ENCODE results near the gene DOK7.

Gene DOK7

GRCh38 chr4:3521621-3522325 is 58.7 kb downstream of the DOK7 start:
- TF ChIP-seq SPI1 (IDR thresholded peaks at IDR 0.05; ENCODE audit: low read depth, low read length) (no peak), PAX5 (IDR thresholded peaks at IDR 0.05; ENCODE audit: insufficient read depth, low read length, severe bottlenecking) (no peak), POLR2A (IDR thresholded peaks at IDR 0.05; ENCODE audit: low read depth, low read length) (no peak), POLR2AphosphoS5 (IDR thresholded peaks at IDR 0.05; ENCODE audit: low read depth, low read length) (no peak), POU2F2 (IDR thresholded peaks at IDR 0.05; ENCODE audit: low read depth, low read length) (no peak), TAF1 (IDR thresholded peaks at IDR 0.05; ENCODE audit: low read depth, low read length) (no peak)
- no peak for FAIRE-seq

DNA sequence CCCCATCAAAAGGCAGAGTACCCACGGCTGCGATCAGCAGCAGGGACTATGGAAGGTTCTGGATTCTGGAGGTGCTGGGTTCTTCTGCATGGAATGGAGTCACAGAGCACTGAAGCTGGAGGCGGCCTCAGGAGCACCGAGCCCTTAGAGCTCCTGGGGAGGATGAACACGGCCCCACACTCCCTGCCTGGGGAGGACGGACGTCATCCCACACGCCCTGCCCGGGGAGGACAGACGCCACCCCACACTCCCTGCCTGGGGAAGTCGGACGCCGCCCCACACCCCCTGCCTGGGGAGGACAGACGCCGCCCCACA is 59.2 kb downstream of the DOK7 start:
- DNase-seq (ENCODE audit: insufficient read length, low spot score) = no peak
- no peak for FAIRE-seq
- no peak for TF ChIP-seq POU2F2 (IDR thresholded peaks at IDR 0.05; ENCODE audit: low read depth, low read length)

More at GRCh38 chr4:3521621-3522325, 58.7 kb downstream of the DOK7 start:
- no peak for DNase-seq (ENCODE audit: insufficient read length, low spot score)

DNA sequence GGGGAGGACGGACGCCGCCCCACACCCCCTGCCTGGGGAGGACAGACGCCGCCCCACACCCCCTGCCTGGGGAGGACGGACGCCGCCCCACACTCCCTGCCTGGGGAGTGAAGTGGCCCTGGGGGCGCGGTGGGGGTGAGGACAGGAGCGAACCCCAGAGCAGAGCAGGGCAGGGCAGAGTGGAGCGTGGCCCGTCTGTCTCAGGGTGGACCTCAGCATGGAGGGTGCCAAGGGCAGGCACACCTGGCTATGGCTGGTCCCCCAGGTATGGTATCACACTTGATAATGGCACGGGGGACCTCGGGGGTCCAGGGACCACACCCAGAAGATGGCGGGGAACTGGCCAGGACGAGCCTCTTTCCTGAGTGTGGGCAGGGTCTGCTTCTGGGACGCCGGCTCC is 59.5 kb downstream of the DOK7 start:
- TF ChIP-seq POU2F2 (IDR thresholded peaks at IDR 0.05; ENCODE audit: low read depth, low read length) = no peak
- no peak for TF ChIP-seq PAX5 (IDR thresholded peaks at IDR 0.05; ENCODE audit: insufficient read depth, low read length, severe bottlenecking)
- TF ChIP-seq POLR2A (IDR thresholded peaks at IDR 0.05; ENCODE audit: low read depth, low read length) = no peak
- no peak for TF ChIP-seq POLR2AphosphoS5 (IDR thresholded peaks at IDR 0.05; ENCODE audit: low read depth, low read length)
- TF ChIP-seq SPI1 (IDR thresholded peaks at IDR 0.05; ENCODE audit: low read depth, low read length) = no peak
- no peak for TF ChIP-seq TAF1 (IDR thresholded peaks at IDR 0.05; ENCODE audit: low read depth, low read length)
- DNase-seq (ENCODE audit: insufficient read length, low spot score) (no peak), FAIRE-seq (no peak)

GRCh38 chr4:3523146-3523627 is 60.1 kb downstream of the DOK7 start:
- TF ChIP-seq SPI1 (IDR thresholded peaks at IDR 0.05; ENCODE audit: low read depth, low read length) = no peak
- TF ChIP-seq POU2F2 (IDR thresholded peaks at IDR 0.05; ENCODE audit: low read depth, low read length) = no peak
- no peak for TF ChIP-seq TAF1 (IDR thresholded peaks at IDR 0.05; ENCODE audit: low read depth, low read length)
- no peak for TF ChIP-seq PAX5 (IDR thresholded peaks at IDR 0.05; ENCODE audit: insufficient read depth, low read length, severe bottlenecking)
- no peak for TF ChIP-seq POLR2A (IDR thresholded peaks at IDR 0.05; ENCODE audit: low read depth, low read length)
- TF ChIP-seq POLR2AphosphoS5 (IDR thresholded peaks at IDR 0.05; ENCODE audit: low read depth, low read length) = no peak
- DNase-seq (ENCODE audit: insufficient read length, low spot score) = no peak
- FAIRE-seq = no peak

GRCh38 chr4:3523628-3524221 is 60.6 kb downstream of the DOK7 start:
- no peak for FAIRE-seq
- TF ChIP-seq TAF1 (IDR thresholded peaks at IDR 0.05; ENCODE audit: low read depth, low read length) (no peak), PAX5 (IDR thresholded peaks at IDR 0.05; ENCODE audit: insufficient read depth, low read length, severe bottlenecking) (no peak), POLR2AphosphoS5 (IDR thresholded peaks at IDR 0.05; ENCODE audit: low read depth, low read length) (no peak), POLR2A (IDR thresholded peaks at IDR 0.05; ENCODE audit: low read depth, low read length) (no peak), SPI1 (IDR thresholded peaks at IDR 0.05; ENCODE audit: low read depth, low read length) (no peak), POU2F2 (IDR thresholded peaks at IDR 0.05; ENCODE audit: low read depth, low read length) (no peak)
- DNase-seq (ENCODE audit: insufficient read length, low spot score) = no peak

DNA sequence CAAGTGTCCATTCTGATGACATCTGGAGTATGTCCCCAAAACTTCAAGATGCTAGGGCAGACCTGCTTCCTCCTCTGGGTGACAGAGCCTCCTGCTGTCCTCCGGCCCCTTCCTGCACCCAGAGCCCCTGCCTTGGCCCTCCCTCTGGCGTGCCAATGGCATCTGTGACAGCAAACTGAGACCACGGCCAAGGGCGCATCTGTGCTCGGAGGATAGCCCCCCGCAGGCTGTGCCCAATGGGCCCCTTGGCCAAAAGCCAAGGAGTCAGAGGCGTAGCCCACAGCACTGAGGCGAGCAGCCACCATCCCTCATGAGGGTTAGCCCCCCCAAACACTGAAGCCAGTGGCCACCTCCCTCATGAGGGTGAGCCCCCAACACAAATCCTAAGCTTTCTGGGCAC is 61.2 kb downstream of the DOK7 start:
- no peak for FAIRE-seq
- DNase-seq (ENCODE audit: insufficient read length, low spot score) = no peak
- no peak for TF ChIP-seq POLR2AphosphoS5 (IDR thresholded peaks at IDR 0.05; ENCODE audit: low read depth, low read length)
- TF ChIP-seq TAF1 (IDR thresholded peaks at IDR 0.05; ENCODE audit: low read depth, low read length) = no peak
- TF ChIP-seq POLR2A (IDR thresholded peaks at IDR 0.05; ENCODE audit: low read depth, low read length) = no peak
- TF ChIP-seq SPI1 (IDR thresholded peaks at IDR 0.05; ENCODE audit: low read depth, low read length) = no peak
- TF ChIP-seq POU2F2 (IDR thresholded peaks at IDR 0.05; ENCODE audit: low read depth, low read length) = no peak
- TF ChIP-seq PAX5 (IDR thresholded peaks at IDR 0.05; ENCODE audit: insufficient read depth, low read length, severe bottlenecking) = no peak

DNA sequence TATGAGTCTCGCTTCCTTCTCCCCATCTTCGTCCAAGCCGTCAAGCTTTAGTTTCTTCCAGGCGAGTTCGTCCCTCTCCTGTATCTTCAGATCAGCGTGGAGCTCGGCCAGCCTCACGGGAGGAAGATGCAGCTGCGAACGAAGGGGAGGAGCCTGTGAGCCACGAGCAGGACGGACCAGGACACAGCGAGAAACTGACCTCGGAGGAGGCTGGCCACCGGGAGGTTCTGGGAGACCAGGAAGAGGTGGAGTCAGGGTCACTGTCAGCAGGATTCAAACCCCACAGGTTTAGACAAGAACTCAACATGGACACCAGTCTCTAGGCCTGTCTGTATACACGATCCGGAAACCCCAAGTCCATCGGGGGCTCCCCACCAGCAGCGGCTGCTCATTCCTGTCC is 61.8 kb downstream of the DOK7 start:
- TF ChIP-seq PAX5 (IDR thresholded peaks at IDR 0.05; ENCODE audit: insufficient read depth, low read length, severe bottlenecking) = no peak
- no peak for TF ChIP-seq SPI1 (IDR thresholded peaks at IDR 0.05; ENCODE audit: low read depth, low read length)
- TF ChIP-seq POLR2A (IDR thresholded peaks at IDR 0.05; ENCODE audit: low read depth, low read length) = no peak
- no peak for TF ChIP-seq POU2F2 (IDR thresholded peaks at IDR 0.05; ENCODE audit: low read depth, low read length)
- TF ChIP-seq TAF1 (IDR thresholded peaks at IDR 0.05; ENCODE audit: low read depth, low read length) = no peak
- TF ChIP-seq POLR2AphosphoS5 (IDR thresholded peaks at IDR 0.05; ENCODE audit: low read depth, low read length) = no peak
- FAIRE-seq (no peak), DNase-seq (ENCODE audit: insufficient read length, low spot score) (no peak)

GRCh38 chr4:3525532-3526430 is 62.7 kb downstream of the DOK7 start:
- FAIRE-seq = no peak
- DNase-seq (ENCODE audit: insufficient read length, low spot score) = no peak
- no peak for TF ChIP-seq POLR2AphosphoS5 (IDR thresholded peaks at IDR 0.05; ENCODE audit: low read depth, low read length)
- no peak for TF ChIP-seq PAX5 (IDR thresholded peaks at IDR 0.05; ENCODE audit: insufficient read depth, low read length, severe bottlenecking)
- no peak for TF ChIP-seq POLR2A (IDR thresholded peaks at IDR 0.05; ENCODE audit: low read depth, low read length)
- no peak for TF ChIP-seq TAF1 (IDR thresholded peaks at IDR 0.05; ENCODE audit: low read depth, low read length)
- TF ChIP-seq SPI1 (IDR thresholded peaks at IDR 0.05; ENCODE audit: low read depth, low read length) = no peak
- no peak for TF ChIP-seq POU2F2 (IDR thresholded peaks at IDR 0.05; ENCODE audit: low read depth, low read length)

- DNase-seq (ENCODE audit: insufficient read length, low spot score) = no peak
- no peak for FAIRE-seq
- TF ChIP-seq PAX5 (IDR thresholded peaks at IDR 0.05; ENCODE audit: insufficient read depth, low read length, severe bottlenecking) = no peak
Measured at GRCh38 chr4:3526456-3526855, 63.4 kb downstream of the DOK7 start.
